T-helper 17 cell (primary cell): Measurements from ENCODE around the gene BCLAF1. TPM values are rescaled to one million over a fixed set of nuclear protein-coding genes. Genes with fewer than 3 reads are reported as not detected.

Experiments
- ATAC-seq: fragments of 150-1000 bp; cut with Tn5 transposase; 2 replicates; pipeline ENCODE4 v1.10.0; 2021; ENCODE audit warnings: mild to moderate bottlenecking, moderate library complexity
- DNase-seq, 3 donors: peaks; one replicate each; pipeline versions ENCODE4 v3.0.0 to v3.0.0-alpha.2; 2020 to 2021
- H3K9me3 ChIP-seq: one replicate; pipeline ENCODE4 v1.7.0; 2013; ENCODE audit warnings: low read length, mild to moderate bottlenecking; ENCODE audit not compliant: control insufficient read depth, poor library complexity, severe bottlenecking
- H3K27ac Mint-ChIP-seq: one replicate; pipeline ENCODE4 v1.8.0; 2022; ENCODE audit warnings: mild to moderate bottlenecking, moderate library complexity, mixed read lengths
- H3K27me3 Mint-ChIP-seq: one replicate; pipeline ENCODE4 v1.8.0; 2022; ENCODE audit warnings: mixed read lengths
- H3K36me3 Mint-ChIP-seq: one replicate; pipeline ENCODE4 v1.8.0; 2022; ENCODE audit warnings: low read depth, mixed read lengths
- H3K4me1 Mint-ChIP-seq: one replicate; pipeline ENCODE4 v1.8.0; 2022; ENCODE audit warnings: mild to moderate bottlenecking, mixed read lengths
- H3K4me3 Mint-ChIP-seq: one replicate; pipeline ENCODE4 v1.8.0; 2022; ENCODE audit warnings: mild to moderate bottlenecking, moderate library complexity, mixed read lengths
- total RNA-seq, 4 donors: library from RNA in 2 of 4; stranded (reverse) in 2 of 4; gene quantifications; one replicate each; pipeline ENCODE4 v1.2.3 and lab custom pipeline; 2022 to 2026

BCLAF1 gene
- total RNA-seq, 2 donors from 2014 or later: 492 to 543 TPM

- Mint-ChIP-seq H3K4me1 (peaks cover 14% of the 10 kb centered on the region), H3K4me3 (no peak overlapping the region), H3K36me3 (no peaks in the 10 kb centered on the region), H3K27me3 (no peaks in the 10 kb centered on the region), H3K27ac (no peak overlapping the region)
- no peak for ATAC-seq
- H3K9me3 ChIP-seq: no peaks in the 10 kb centered on the region
- DNase-seq: no peak
Measured at GRCh38 chr6:136294621-136295020, 5.0 kb upstream of the BCLAF1 start.

GRCh38 chr6:136290410-136291010 is 864 bp upstream of the BCLAF1 start:
- peak overlapping the region; percentile 98 for H3K4me3 Mint-ChIP-seq
- peaks cover 47% of the 10 kb centered on the region for H3K4me1 Mint-ChIP-seq
- H3K9me3 ChIP-seq: no peaks in the 10 kb centered on the region

GRCh38 chr6:136289327-136289578 is 393 bp downstream of the BCLAF1 start:
- H3K27ac Mint-ChIP-seq: peak overlapping the region; percentile 100
- ATAC-seq: peak; percentile 48
- H3K4me3 Mint-ChIP-seq: peak overlapping the region; percentile 98
- no peaks in the 10 kb centered on the region for H3K9me3 ChIP-seq
- peaks cover 59% of the 10 kb centered on the region for H3K4me1 Mint-ChIP-seq
- peaks cover 4% of the 10 kb centered on the region for H3K27me3 Mint-ChIP-seq
- peak in 2 of 3 donors; percentile 90 to 91 for DNase-seq
- H3K36me3 Mint-ChIP-seq: peaks cover 4% of the 10 kb centered on the region

More at GRCh38 chr6:136290410-136291010, 864 bp upstream of the BCLAF1 start:
- peaks cover 4% of the 10 kb centered on the region for H3K27me3 Mint-ChIP-seq
- H3K36me3 Mint-ChIP-seq: peaks cover 4% of the 10 kb centered on the region
- H3K27ac Mint-ChIP-seq: peak overlapping the region; percentile 100
- DNase-seq: peak; percentile 64 to 78 (median 69)
- peak; percentile 56 for ATAC-seq

GRCh38 chr6:136288566-136289326 is 900 bp downstream of the BCLAF1 start:
- peaks cover 4% of the 10 kb centered on the region for H3K36me3 Mint-ChIP-seq
- peak overlapping the region; percentile 100 for H3K27ac Mint-ChIP-seq
- DNase-seq (peak; percentile 84 to 89 (median 88)), ATAC-seq (peak; percentile 68)
- peak overlapping the region; percentile 98 for H3K4me3 Mint-ChIP-seq
- H3K9me3 ChIP-seq: no peaks in the 10 kb centered on the region
- peaks cover 4% of the 10 kb centered on the region for H3K27me3 Mint-ChIP-seq
- H3K4me1 Mint-ChIP-seq: peaks cover 62% of the 10 kb centered on the region

GRCh38 chr6:136284909-136285308 is 4.7 kb downstream of the BCLAF1 start:
- Mint-ChIP-seq H3K36me3 (peaks cover 4% of the 10 kb centered on the region), H3K27ac (peak overlapping the region; percentile 100), H3K4me3 (peak overlapping the region; percentile 98), H3K4me1 (peaks cover 75% of the 10 kb centered on the region), H3K27me3 (peaks cover 4% of the 10 kb centered on the region)
- DNase-seq (no peak), ATAC-seq (no peak)
- H3K9me3 ChIP-seq: no peaks in the 10 kb centered on the region

GRCh38 chr6:136282906-136283305 is 6.7 kb downstream of the BCLAF1 start:
- Mint-ChIP-seq H3K4me1 (peaks cover 60% of the 10 kb centered on the region), H3K36me3 (no peaks in the 10 kb centered on the region), H3K4me3 (peak overlapping the region; percentile 80), H3K27me3 (no peaks in the 10 kb centered on the region), H3K27ac (peak overlapping the region; percentile 100)
- ATAC-seq (no peak), DNase-seq (no peak)
- no peaks in the 10 kb centered on the region for H3K9me3 ChIP-seq

GRCh38 chr6:136280032-136280609 is 9.5 kb downstream of the BCLAF1 start:
- H3K4me3 Mint-ChIP-seq: peak overlapping the region; percentile 15
- no peaks in the 10 kb centered on the region for H3K27me3 Mint-ChIP-seq
- ATAC-seq (no peak), DNase-seq (no peak)
- no peak overlapping the region for H3K27ac Mint-ChIP-seq
- peaks cover 42% of the 10 kb centered on the region for H3K4me1 Mint-ChIP-seq
- no peaks in the 10 kb centered on the region for H3K36me3 Mint-ChIP-seq
- H3K9me3 ChIP-seq: no peaks in the 10 kb centered on the region

- Mint-ChIP-seq H3K36me3 (peaks cover 2% of the 10 kb centered on the region), H3K4me1 (peaks cover 28% of the 10 kb centered on the region), H3K27me3 (no peaks in the 10 kb centered on the region), H3K4me3 (no peak overlapping the region), H3K27ac (peak overlapping the region; percentile 67)
- no peak for DNase-seq
- no peak for ATAC-seq
- H3K9me3 ChIP-seq: no peaks in the 10 kb centered on the region
Measured at GRCh38 chr6:136274062-136274461, 15.6 kb downstream of the BCLAF1 start.

GRCh38 chr6:136265101-136265500 is 24.5 kb downstream of the BCLAF1 start:
- no peaks in the 10 kb centered on the region for H3K9me3 ChIP-seq
- Mint-ChIP-seq H3K27ac (peak overlapping the region; percentile 71), H3K4me3 (no peak overlapping the region), H3K36me3 (peaks cover 14% of the 10 kb centered on the region), H3K27me3 (no peaks in the 10 kb centered on the region), H3K4me1 (peaks cover 34% of the 10 kb centered on the region)
- ATAC-seq (no peak), DNase-seq (no peak)

- H3K36me3 Mint-ChIP-seq: peaks cover 14% of the 10 kb centered on the region
Measured at GRCh38 chr6:136262940-136263339, 26.7 kb downstream of the BCLAF1 start.

GRCh38 chr6:136254851-136255466 is 34.7 kb downstream of the BCLAF1 start:
- peaks cover 4% of the 10 kb centered on the region for H3K36me3 Mint-ChIP-seq
- no peak for DNase-seq
- no peak overlapping the region for H3K4me3 Mint-ChIP-seq
- H3K9me3 ChIP-seq: no peaks in the 10 kb centered on the region
- H3K4me1 Mint-ChIP-seq: peaks cover 31% of the 10 kb centered on the region
- no peak for ATAC-seq
- no peaks in the 10 kb centered on the region for H3K27me3 Mint-ChIP-seq
- peak overlapping the region; percentile 96 for H3K27ac Mint-ChIP-seq

More at GRCh38 chr6:136262940-136263339, 26.7 kb downstream of the BCLAF1 start:
- Mint-ChIP-seq H3K27ac (peak overlapping the region; percentile 71), H3K4me1 (peaks cover 29% of the 10 kb centered on the region), H3K27me3 (no peaks in the 10 kb centered on the region), H3K4me3 (peak overlapping the region; percentile 39)
- no peak for ATAC-seq
- no peak for DNase-seq
- no peaks in the 10 kb centered on the region for H3K9me3 ChIP-seq

- Mint-ChIP-seq H3K27ac (peak overlapping the region; percentile 96), H3K4me1 (peaks cover 40% of the 10 kb centered on the region), H3K27me3 (no peaks in the 10 kb centered on the region), H3K4me3 (peak overlapping the region; percentile 62), H3K36me3 (peaks cover 4% of the 10 kb centered on the region)
- no peaks in the 10 kb centered on the region for H3K9me3 ChIP-seq
- DNase-seq (no peak), ATAC-seq (no peak)
Measured at GRCh38 chr6:136253734-136254133, 35.9 kb downstream of the BCLAF1 start.

- ATAC-seq (no peak), DNase-seq (no peak)
- Mint-ChIP-seq H3K27ac (peak overlapping the region; percentile 96), H3K4me3 (peak overlapping the region; percentile 100), H3K27me3 (no peaks in the 10 kb centered on the region), H3K4me1 (peaks cover 43% of the 10 kb centered on the region), H3K36me3 (peaks cover 4% of the 10 kb centered on the region)
- H3K9me3 ChIP-seq: no peaks in the 10 kb centered on the region
Measured at GRCh38 chr6:136252441-136252840, 37.2 kb downstream of the BCLAF1 start.
